A549 (cell line): ENCODE measurements around the gene SUGP1.

Source experiments
- BHLHE40 ChIP-seq: IDR thresholded peaks from 2 replicates; pipeline ENCODE4 v1.6.1; 2012; ENCODE audit warnings: low read depth, low read length, inconsistent platforms
- CEBPB ChIP-seq, 2 experiments: fragments of >200 bp in 1 of 2; sonication (Bioruptor Twin) in 1 of 2; formaldehyde crosslinking in 1 of 2; IDR thresholded peaks; 2 replicates each; pipeline ENCODE4 v1.6.1; 2012 to 2016
- CTCF ChIP-seq: fragments of >200 bp; sonication (Bioruptor Twin); formaldehyde crosslinking; IDR thresholded peaks from 3 replicates; pipeline ENCODE4 v1.5.1; 2016
- EP300 ChIP-seq, 2 experiments: fragments of >200 bp; sonication (Bioruptor Twin); formaldehyde crosslinking; IDR thresholded peaks; 2 replicates in 1 of 2; 3 replicates in 1 of 2; pipeline ENCODE4 v1.6.1; 2016 to 2017
- POLR2A ChIP-seq: IDR thresholded peaks from 2 replicates; pipeline ENCODE4 v1.6.1; 2012; ENCODE audit warnings: mild to moderate bottlenecking, low read length

- TF ChIP-seq CEBPB (IDR thresholded peaks at IDR 0.05) (no peak), POLR2A (no peak), CTCF (no peak), EP300 (IDR thresholded peaks at IDR 0.05) (no peak), BHLHE40 (no peak)
These were observed 50.2 kb downstream of the SUGP1 start for GRCh38 chr19:19269952-19270694.
